Liver (tissue), 9 donors: ENCODE results near the gene SAE1. TPM values are rescaled to one million over a fixed set of nuclear protein-coding genes. Genes with fewer than 3 reads are reported as not detected.

Experiments
- DNase-seq: peaks from one replicate; pipeline ENCODE4 v3.0.0-alpha.2; 2017; ENCODE audit warnings: low spot score
- H3K27ac ChIP-seq, 2 donors: one replicate each; pipeline ENCODE4 v1.7.0; 2013; ENCODE audit warnings: inconsistent platforms in 2 of 2, low read length in 2 of 2, control low read depth in 1 of 2, low read depth in 1 of 2, mild to moderate bottlenecking in 1 of 2
- H3K27me3 ChIP-seq, 4 donors: one replicate each; pipeline versions ENCODE4 v1.6.1 to v1.7.0; 2013; ENCODE audit warnings: low read length in 3 of 4, inconsistent platforms in 1 of 4, mild to moderate bottlenecking in 1 of 4, moderate library complexity in 1 of 4; ENCODE audit not compliant: control insufficient read depth in 4 of 4, insufficient read depth in 4 of 4
- H3K36me3 ChIP-seq, 4 donors: one replicate each; pipeline versions ENCODE4 v1.6.1 to v1.7.0; 2013; ENCODE audit warnings: low read length in 3 of 4, mild to moderate bottlenecking in 3 of 4, low read depth in 1 of 4, moderate library complexity in 1 of 4; ENCODE audit not compliant: control insufficient read depth in 4 of 4, insufficient read depth in 3 of 4
- H3K4me1 ChIP-seq, 4 donors: one replicate each; pipeline versions ENCODE4 v1.6.1 to v1.7.0; 2013; ENCODE audit warnings: low read length in 3 of 4, mild to moderate bottlenecking in 3 of 4, moderate library complexity in 1 of 4; ENCODE audit not compliant: control insufficient read depth in 4 of 4, insufficient read depth in 4 of 4
- H3K4me3 ChIP-seq, 3 donors: one replicate each; pipeline versions ENCODE4 v1.6.1 to v1.7.0; 2013; ENCODE audit warnings: low read length in 3 of 3, control low read depth in 1 of 3, low read depth in 1 of 3, mild to moderate bottlenecking in 1 of 3
- H3K9ac ChIP-seq, 2 donors: one replicate each; pipeline ENCODE4 v1.7.0; 2013; ENCODE audit warnings: low read length in 2 of 2, mild to moderate bottlenecking in 2 of 2, moderate library complexity in 2 of 2, control low read depth in 1 of 2, low read depth in 1 of 2
- H3K9me3 ChIP-seq, 4 donors: one replicate each; pipeline versions ENCODE4 v1.6.1 to v1.7.0; 2013; ENCODE audit warnings: low read length in 3 of 4; ENCODE audit not compliant: control insufficient read depth in 4 of 4
- CTCF ChIP-seq: fragments of 150-350 bp; IDR thresholded peaks from 2 replicates; pipeline ENCODE4 v1.5.1; 2017; ENCODE audit warnings: improper control_type of control experiment, low read depth, low read length; ENCODE audit not compliant: missing input control
- EGR1 ChIP-seq, 2 donors: IDR thresholded peaks; 2 replicates each; pipeline ENCODE4 v1.6.1; 2016 to 2018; ENCODE audit warnings: antibody characterized with exemption in 2 of 2, low read depth in 2 of 2
- FOXA1 ChIP-seq: IDR thresholded peaks from 2 replicates; pipeline ENCODE4 v1.6.1; 2016; ENCODE audit warnings: antibody characterized with exemption
- FOXA2 ChIP-seq: IDR thresholded peaks from 2 replicates; pipeline ENCODE4 v1.6.1; 2016; ENCODE audit warnings: antibody characterized with exemption
- GABPA ChIP-seq, 2 donors: IDR thresholded peaks in 1 of 2; conservative IDR thresholded peaks in 1 of 2; 2 replicates each; pipeline ENCODE4 v1.6.1; 2016; ENCODE audit warnings: antibody characterized with exemption in 2 of 2, mild to moderate bottlenecking in 1 of 2, moderate library complexity in 1 of 2
- HNF4A ChIP-seq, 2 donors: conservative IDR thresholded peaks; 2 replicates each; pipeline ENCODE4 v1.6.1; 2016; ENCODE audit warnings: antibody characterized with exemption in 2 of 2, mild to moderate bottlenecking in 2 of 2
- HNF4G ChIP-seq: IDR thresholded peaks from 2 replicates; pipeline ENCODE4 v1.6.1; 2016; ENCODE audit warnings: antibody characterized with exemption
- JUND ChIP-seq, 2 donors: IDR thresholded peaks; 2 replicates each; pipeline ENCODE4 v1.6.1; 2016; ENCODE audit warnings: antibody characterized with exemption in 2 of 2
- NR2F2 ChIP-seq: IDR thresholded peaks from 2 replicates; pipeline ENCODE4 v1.6.1; 2016; ENCODE audit warnings: antibody characterized with exemption
- RAD21 ChIP-seq, 2 donors: IDR thresholded peaks; 2 replicates each; pipeline ENCODE4 v1.6.1; 2016; ENCODE audit warnings: antibody characterized with exemption in 2 of 2, mild to moderate bottlenecking in 2 of 2
- RXRA ChIP-seq, 2 donors: IDR thresholded peaks; 2 replicates each; pipeline ENCODE4 v1.6.1; 2017 to 2018; ENCODE audit warnings: antibody characterized with exemption in 2 of 2, mild to moderate bottlenecking in 1 of 2
- SP1 ChIP-seq: IDR thresholded peaks from 2 replicates; pipeline ENCODE4 v1.6.1; 2018; ENCODE audit warnings: antibody characterized with exemption, mild to moderate bottlenecking
- TAF1 ChIP-seq: conservative IDR thresholded peaks from 2 replicates; pipeline ENCODE4 v1.6.1; 2016; ENCODE audit warnings: antibody characterized with exemption, mild to moderate bottlenecking
- YY1 ChIP-seq: IDR thresholded peaks from 2 replicates; pipeline ENCODE4 v1.6.1; 2016; ENCODE audit warnings: antibody characterized with exemption, mild to moderate bottlenecking
- ZBTB33 ChIP-seq: IDR thresholded peaks from 2 replicates; pipeline ENCODE4 v1.6.1; 2016; ENCODE audit warnings: antibody characterized with exemption
- WGBS: extraction: QIAGEN DNeasy Blood & Tissue Kit; methylation state at CpG from one replicate; pipeline ENCODE4 v1.1.7; 2013; 5-methylcytosine and 5-hydroxymethylcytosine counted together
- polyA plus RNA-seq, 2 donors: library from polyadenylated mRNA; stranded (reverse) in 1 of 2; unstranded in 1 of 2; fragments of 200-250 nt in 1 of 2; fragments of >200 nt in 1 of 2; fragmentation: Nextera tagmentation in 1 of 2; extraction: Ambion mirVana in 1 of 2; gene quantifications; one replicate each; pipeline versions ENCODE4 v1.2.1 to v1.2.3, GENCODE V29; 2013 to 2015
- total RNA-seq, 2 donors: library from RNA; depleted of rRNA; stranded (reverse); fragments of >200 nt; gene quantifications; one replicate each; pipeline ENCODE4 v1.2.3, GENCODE V29; 2014
- TF ChIP-seq, protein P1 (sequence below): IDR thresholded peaks from 2 replicates; pipeline ENCODE4 v1.6.1; 2016; ENCODE audit warnings: antibody characterized with exemption
- TF ChIP-seq, protein P2 (sequence below): IDR thresholded peaks from 2 replicates; pipeline ENCODE4 v1.6.1; 2016; ENCODE audit warnings: antibody characterized with exemption
- TF ChIP-seq, protein P3 (sequence below): IDR thresholded peaks from 2 replicates; pipeline ENCODE4 v1.6.1; 2016; ENCODE audit warnings: antibody characterized with exemption, mild to moderate bottlenecking
- donor health status: healthy.
- donor health status: healthy.
- donor health status: healthy.
- donor health status: healthy.
- donor health status: healthy.

The SAE1 gene
- total and polyA plus RNA-seq, 4 donors, result 19.0 to 31.8 (median 27.0) TPM

- peaks cover 2 to 7% (median 6%) of the 10 kb centered on the region in 4 donors for H3K4me1 ChIP-seq
- TF ChIP-seq FOXA2 (no peak), GABPA (IDR thresholded peaks at IDR 0.05 in 1 of 2, conservative IDR thresholded peaks at IDR 0.05 in 1 of 2) (no peak), FOXA1 (no peak), CTCF (no peak), ZBTB33 (no peak)
- TF ChIP-seq, protein P1, sequence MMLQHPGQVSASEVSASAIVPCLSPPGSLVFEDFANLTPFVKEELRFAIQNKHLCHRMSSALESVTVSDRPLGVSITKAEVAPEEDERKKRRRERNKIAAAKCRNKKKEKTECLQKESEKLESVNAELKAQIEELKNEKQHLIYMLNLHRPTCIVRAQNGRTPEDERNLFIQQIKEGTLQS, result no peak
- no peaks in the 10 kb centered on the region for H3K27me3 ChIP-seq
- H3K36me3 ChIP-seq, result peaks cover 5 to 19% (median 15%) of the 10 kb centered on the region in 4 donors
- 87% methylated on average over 7 of the region's 7 CpGs for WGBS
- DNase-seq, result no peak
- H3K4me3 ChIP-seq, result no peak overlapping the region
- no peaks in the 10 kb centered on the region for H3K9me3 ChIP-seq
- no peak overlapping the region for H3K9ac ChIP-seq
- no peak overlapping the region for H3K27ac ChIP-seq
These were observed 28.4 kb downstream of the SAE1 start for GRCh38 chr19:47158879-47159503.

- Histone ChIP-seq H3K4me3 (no peak overlapping the region), H3K9me3 (no peaks in the 10 kb centered on the region), H3K4me1 (peaks cover 2 to 7% (median 6%) of the 10 kb centered on the region in 4 donors), H3K36me3 (peaks cover 3 to 12% (median 6%) of the 10 kb centered on the region in 4 donors), H3K27me3 (no peaks in the 10 kb centered on the region), H3K27ac (no peak overlapping the region), H3K9ac (no peak overlapping the region)
- TF ChIP-seq TAF1 (no peak), RXRA (IDR thresholded peaks at IDR 0.05) (no peak), HNF4G (no peak), FOXA2 (no peak), FOXA1 (no peak), GABPA (IDR thresholded peaks at IDR 0.05 in 1 of 2, conservative IDR thresholded peaks at IDR 0.05 in 1 of 2) (no peak), RAD21 (IDR thresholded peaks at IDR 0.05) (no peak), NR2F2 (no peak), JUND (IDR thresholded peaks at IDR 0.05) (no peak), YY1 (no peak), HNF4A (conservative IDR thresholded peaks at IDR 0.05) (no peak), ZBTB33 (no peak), SP1 (no peak), EGR1 (IDR thresholded peaks at IDR 0.05; ENCODE audit: low read depth in 2 of 2) (no peak), CTCF (no peak)
- TF ChIP-seq, protein P2, sequence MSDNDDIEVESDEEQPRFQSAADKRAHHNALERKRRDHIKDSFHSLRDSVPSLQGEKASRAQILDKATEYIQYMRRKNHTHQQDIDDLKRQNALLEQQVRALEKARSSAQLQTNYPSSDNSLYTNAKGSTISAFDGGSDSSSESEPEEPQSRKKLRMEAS, result no peak
- TF ChIP-seq, protein P1, result no peak
- TF ChIP-seq, protein P3, sequence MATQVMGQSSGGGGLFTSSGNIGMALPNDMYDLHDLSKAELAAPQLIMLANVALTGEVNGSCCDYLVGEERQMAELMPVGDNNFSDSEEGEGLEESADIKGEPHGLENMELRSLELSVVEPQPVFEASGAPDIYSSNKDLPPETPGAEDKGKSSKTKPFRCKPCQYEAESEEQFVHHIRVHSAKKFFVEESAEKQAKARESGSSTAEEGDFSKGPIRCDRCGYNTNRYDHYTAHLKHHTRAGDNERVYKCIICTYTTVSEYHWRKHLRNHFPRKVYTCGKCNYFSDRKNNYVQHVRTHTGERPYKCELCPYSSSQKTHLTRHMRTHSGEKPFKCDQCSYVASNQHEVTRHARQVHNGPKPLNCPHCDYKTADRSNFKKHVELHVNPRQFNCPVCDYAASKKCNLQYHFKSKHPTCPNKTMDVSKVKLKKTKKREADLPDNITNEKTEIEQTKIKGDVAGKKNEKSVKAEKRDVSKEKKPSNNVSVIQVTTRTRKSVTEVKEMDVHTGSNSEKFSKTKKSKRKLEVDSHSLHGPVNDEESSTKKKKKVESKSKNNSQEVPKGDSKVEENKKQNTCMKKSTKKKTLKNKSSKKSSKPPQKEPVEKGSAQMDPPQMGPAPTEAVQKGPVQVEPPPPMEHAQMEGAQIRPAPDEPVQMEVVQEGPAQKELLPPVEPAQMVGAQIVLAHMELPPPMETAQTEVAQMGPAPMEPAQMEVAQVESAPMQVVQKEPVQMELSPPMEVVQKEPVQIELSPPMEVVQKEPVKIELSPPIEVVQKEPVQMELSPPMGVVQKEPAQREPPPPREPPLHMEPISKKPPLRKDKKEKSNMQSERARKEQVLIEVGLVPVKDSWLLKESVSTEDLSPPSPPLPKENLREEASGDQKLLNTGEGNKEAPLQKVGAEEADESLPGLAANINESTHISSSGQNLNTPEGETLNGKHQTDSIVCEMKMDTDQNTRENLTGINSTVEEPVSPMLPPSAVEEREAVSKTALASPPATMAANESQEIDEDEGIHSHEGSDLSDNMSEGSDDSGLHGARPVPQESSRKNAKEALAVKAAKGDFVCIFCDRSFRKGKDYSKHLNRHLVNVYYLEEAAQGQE, result no peak
- DNase-seq, result no peak
- WGBS, result 88% methylated on average over 3 of the region's 3 CpGs
These were observed 31.3 kb downstream of the SAE1 start for GRCh38 chr19:47161876-47162489.
